Measurements from ENCODE around the gene LCN10. TPM values are rescaled to one million over a fixed set of nuclear protein-coding genes. Genes with fewer than 3 reads are reported as not detected.
"Not testable (repeated sequence)": the region's sequence is repeated elsewhere in the genome, so short reads cannot be mapped to it uniquely, and the experiment has no call there.

Gene LCN10
- total RNA-seq, 1 donor from 2014 or later = 0.51 TPM

DNA sequence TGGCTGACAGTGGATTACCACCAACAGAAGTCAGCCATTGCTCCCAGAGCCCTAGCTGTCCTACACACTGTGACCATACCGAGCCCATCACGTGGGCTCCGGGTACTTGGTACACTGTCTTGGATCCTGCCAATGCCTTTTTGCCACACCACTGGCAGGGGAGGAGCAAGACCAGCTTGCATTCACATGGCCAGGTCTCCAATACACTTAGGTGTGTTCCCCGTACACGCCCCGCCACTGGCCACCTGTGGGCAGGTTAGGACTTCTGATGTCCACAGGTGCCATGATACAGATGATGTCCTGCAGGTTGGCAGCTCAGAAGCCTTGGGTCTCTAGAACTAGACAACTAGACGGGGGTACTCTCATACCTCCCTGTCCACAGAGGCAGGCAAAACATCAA, 35.7 kb downstream of the LCN10 start:
- no peak for DNase-seq (ENCODE audit: low spot score in 2 of 2, unreplicated experiment in 2 of 2)
- TF ChIP-seq CTCF (IDR thresholded peaks at IDR 0.05; ENCODE audit: unreplicated experiment) = no peak
- Mint-ChIP-seq H3K4me1 (no peaks in the 10 kb centered on the region), H3K27me3 (ENCODE audit: low read depth) (peaks cover 7% of the 10 kb centered on the region), H3K27ac (no peak overlapping the region), H3K36me3 (no peaks in the 10 kb centered on the region), H3K9me3 (no peaks in the 10 kb centered on the region), H3K4me3 (no peak overlapping the region)

DNA sequence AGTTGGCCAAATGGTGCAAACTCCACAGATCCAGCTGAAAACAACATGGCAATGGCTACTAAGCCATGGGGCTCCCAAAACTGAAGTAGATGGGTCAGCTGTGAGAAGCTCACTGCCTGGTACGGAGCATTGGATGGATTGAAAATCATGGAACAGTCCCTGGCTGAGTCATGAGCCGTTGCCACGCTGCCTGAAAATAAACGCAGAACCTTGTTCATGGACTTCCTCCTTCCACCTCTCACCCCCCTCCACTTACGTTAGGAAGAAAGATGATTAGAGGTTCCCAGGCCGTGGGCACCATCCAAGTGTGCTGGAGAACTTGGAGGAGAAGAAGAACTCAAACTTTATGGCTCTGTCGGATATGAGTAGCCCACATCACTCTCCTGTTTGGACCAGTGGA, 37.2 kb downstream of the LCN10 start:
- peaks cover 17% of the 10 kb centered on the region for H3K27me3 Mint-ChIP-seq (ENCODE audit: low read depth)
- no peak overlapping the region for H3K4me3 Mint-ChIP-seq
- no peaks in the 10 kb centered on the region for H3K4me1 Mint-ChIP-seq
- DNase-seq (ENCODE audit: low spot score in 2 of 2, unreplicated experiment in 2 of 2) = no peak
- H3K27ac Mint-ChIP-seq = no peak overlapping the region
- H3K36me3 Mint-ChIP-seq = no peaks in the 10 kb centered on the region
- no peak for TF ChIP-seq CTCF (IDR thresholded peaks at IDR 0.05; ENCODE audit: unreplicated experiment)
- no peaks in the 10 kb centered on the region for H3K9me3 Mint-ChIP-seq

GRCh38 chr9:136704741-136705140, 38.0 kb downstream of the LCN10 start:
- H3K4me1 Mint-ChIP-seq; H3K9me3 Mint-ChIP-seq; H3K4me3 Mint-ChIP-seq; H3K36me3 Mint-ChIP-seq; DNase-seq (ENCODE audit: low spot score in 2 of 2, unreplicated experiment in 2 of 2); H3K27ac Mint-ChIP-seq: not testable (repeated sequence)
- H3K27me3 Mint-ChIP-seq (ENCODE audit: low read depth) = peaks cover 21% of the 10 kb centered on the region

- no peak for DNase-seq (ENCODE audit: low spot score in 2 of 2, unreplicated experiment in 2 of 2)
- H3K36me3 Mint-ChIP-seq = no peaks in the 10 kb centered on the region
- no peak overlapping the region for H3K4me3 Mint-ChIP-seq
- TF ChIP-seq CTCF (IDR thresholded peaks at IDR 0.05; ENCODE audit: unreplicated experiment) = no peak
- H3K4me1 Mint-ChIP-seq = no peaks in the 10 kb centered on the region
- no peak overlapping the region for H3K27ac Mint-ChIP-seq
- H3K9me3 Mint-ChIP-seq = no peaks in the 10 kb centered on the region
- H3K27me3 Mint-ChIP-seq (ENCODE audit: low read depth) = peaks cover 21% of the 10 kb centered on the region
These were observed 39.4 kb downstream of the LCN10 start for GRCh38 chr9:136703276-136703860.

GRCh38 chr9:136701668-136702053, 41.1 kb downstream of the LCN10 start:
- H3K4me1 Mint-ChIP-seq = peaks cover 3% of the 10 kb centered on the region
- no peaks in the 10 kb centered on the region for H3K9me3 Mint-ChIP-seq
- DNase-seq (ENCODE audit: low spot score in 2 of 2, unreplicated experiment in 2 of 2) = no peak
- no peak overlapping the region for H3K4me3 Mint-ChIP-seq
- no peaks in the 10 kb centered on the region for H3K36me3 Mint-ChIP-seq
- peaks cover 21% of the 10 kb centered on the region for H3K27me3 Mint-ChIP-seq (ENCODE audit: low read depth)
- no peak for TF ChIP-seq CTCF (IDR thresholded peaks at IDR 0.05; ENCODE audit: unreplicated experiment)
- no peak overlapping the region for H3K27ac Mint-ChIP-seq

DNA sequence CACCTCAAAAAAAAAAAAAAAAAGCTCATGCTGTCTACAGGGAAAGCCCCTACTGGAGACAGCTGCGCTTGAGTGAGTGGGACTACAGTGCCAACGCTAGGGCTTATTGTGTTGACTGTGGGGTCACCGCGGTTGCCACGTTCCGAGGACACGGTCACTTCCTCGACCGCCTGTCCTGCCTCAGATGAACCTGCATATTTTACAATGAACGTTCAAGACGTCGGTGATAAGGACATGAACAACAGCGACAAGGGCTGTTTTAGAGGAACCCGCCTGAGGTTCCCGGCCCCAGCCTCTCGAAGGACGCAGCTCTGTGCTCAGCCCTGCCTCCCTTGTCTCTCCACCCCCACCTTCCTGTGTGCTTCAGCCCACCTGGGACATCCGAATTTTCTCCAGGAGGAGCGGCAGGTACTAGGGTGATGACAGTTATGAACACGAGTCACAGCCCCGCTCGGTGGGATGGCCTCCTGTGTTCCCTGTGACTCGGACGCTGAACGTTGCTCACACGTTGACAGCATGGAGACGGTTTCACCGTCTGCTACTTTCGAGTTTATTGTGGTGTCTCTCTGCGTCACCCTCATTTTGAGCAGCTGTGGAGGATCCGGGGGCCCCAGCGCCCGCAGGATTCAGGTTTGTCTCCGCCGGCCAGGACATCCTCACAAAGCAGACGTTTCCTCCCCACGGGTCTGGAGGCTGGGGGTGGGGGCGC, 41.6 kb downstream of the LCN10 start:
- H3K9me3 Mint-ChIP-seq = no peaks in the 10 kb centered on the region
- no peak overlapping the region for H3K4me3 Mint-ChIP-seq
- peaks cover 21% of the 10 kb centered on the region for H3K27me3 Mint-ChIP-seq (ENCODE audit: low read depth)
- no peak for DNase-seq (ENCODE audit: low spot score in 2 of 2, unreplicated experiment in 2 of 2)
- TF ChIP-seq CTCF (IDR thresholded peaks at IDR 0.05; ENCODE audit: unreplicated experiment) = no peak
- H3K36me3 Mint-ChIP-seq = no peaks in the 10 kb centered on the region
- H3K27ac Mint-ChIP-seq = no peak overlapping the region
- H3K4me1 Mint-ChIP-seq = peaks cover 3% of the 10 kb centered on the region

Measured in mesothelial cell of epicardium (in vitro differentiated cells).